HPDE6-E6E7 (cell line): Measurements from ENCODE around the gene AMIGO2.

Experiments
- DNase-seq: peaks from one replicate; pipeline ENCODE4 v3.0.0; 2011; ENCODE audit warnings: missing footprints; ENCODE audit errors: extremely low spot score

Gene AMIGO2

DNA sequence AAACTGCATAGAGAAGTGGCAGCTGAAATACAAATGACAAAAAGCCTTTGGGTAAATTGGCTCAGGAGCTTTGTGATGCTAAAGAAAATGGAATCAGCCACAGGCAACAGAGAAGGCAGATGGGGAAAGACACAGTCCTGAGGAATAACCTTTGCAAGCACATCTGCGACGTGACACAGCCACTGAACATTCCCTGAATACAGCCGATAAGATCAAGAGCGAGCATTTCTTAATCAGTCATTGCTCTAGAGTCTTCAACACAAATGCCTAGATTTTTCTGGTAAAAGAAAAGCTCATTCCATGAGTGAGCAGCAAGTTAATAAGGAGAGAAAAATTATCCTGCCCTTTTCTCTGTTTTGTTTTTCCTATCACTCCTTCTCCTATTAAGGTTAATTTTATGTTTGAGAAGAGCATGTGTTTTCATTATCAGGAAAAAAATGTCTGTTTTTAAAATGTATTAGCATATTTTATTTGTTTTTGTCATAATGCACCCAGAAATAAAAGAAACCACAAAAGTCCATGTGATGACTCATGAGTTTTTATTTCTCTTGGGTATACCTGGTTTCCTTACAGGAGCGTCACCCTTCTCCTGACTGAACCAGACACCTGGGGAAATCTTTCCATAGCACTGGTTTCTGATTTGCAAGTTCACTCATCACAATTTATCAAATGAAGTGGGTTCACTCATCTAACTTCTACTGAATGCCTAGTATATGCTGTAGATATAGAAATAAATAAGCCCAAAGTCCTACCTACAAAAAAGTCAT lies 45.8 kb downstream of the AMIGO2 start:
- peak; percentile 27 for DNase-seq

DNA sequence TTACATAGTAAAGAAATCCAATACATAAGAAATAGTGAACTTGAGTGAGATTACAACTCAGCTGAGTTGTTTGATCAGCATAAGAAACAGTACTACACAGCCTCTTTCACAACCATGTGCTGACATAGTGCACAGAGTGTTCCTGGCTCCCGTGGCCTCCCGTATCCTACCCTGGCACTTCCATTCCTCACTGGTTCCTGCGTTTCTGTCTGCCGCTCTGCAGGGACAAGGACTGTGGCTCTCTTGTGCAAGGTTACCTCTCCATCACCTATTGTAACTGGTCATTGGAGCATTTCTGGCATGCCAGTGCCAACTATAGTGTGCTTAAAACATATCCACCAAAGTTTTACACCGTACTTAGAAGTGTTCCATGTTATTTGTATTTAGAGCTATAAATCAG lies 46.7 kb downstream of the AMIGO2 start:
- no peak for DNase-seq

DNA sequence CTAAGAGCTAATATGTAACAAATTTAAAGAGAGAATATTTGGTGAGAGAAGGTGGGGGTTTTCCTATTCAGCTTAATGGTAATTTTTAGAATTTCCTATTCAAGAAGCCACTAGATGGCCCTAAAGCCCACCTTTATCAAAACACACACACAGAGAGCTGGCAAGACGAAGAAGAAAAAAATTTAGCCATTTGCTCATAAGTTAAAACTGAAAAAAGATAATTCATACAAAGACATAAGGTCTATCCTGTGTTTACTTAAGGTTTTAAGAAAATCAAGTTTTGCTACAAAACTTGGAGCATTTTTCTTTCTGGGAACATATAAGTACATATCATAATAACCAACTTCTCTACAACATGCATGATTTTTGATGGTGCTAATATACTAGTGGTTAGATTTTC lies 47.1 kb downstream of the AMIGO2 start:
- DNase-seq: no peak

DNA sequence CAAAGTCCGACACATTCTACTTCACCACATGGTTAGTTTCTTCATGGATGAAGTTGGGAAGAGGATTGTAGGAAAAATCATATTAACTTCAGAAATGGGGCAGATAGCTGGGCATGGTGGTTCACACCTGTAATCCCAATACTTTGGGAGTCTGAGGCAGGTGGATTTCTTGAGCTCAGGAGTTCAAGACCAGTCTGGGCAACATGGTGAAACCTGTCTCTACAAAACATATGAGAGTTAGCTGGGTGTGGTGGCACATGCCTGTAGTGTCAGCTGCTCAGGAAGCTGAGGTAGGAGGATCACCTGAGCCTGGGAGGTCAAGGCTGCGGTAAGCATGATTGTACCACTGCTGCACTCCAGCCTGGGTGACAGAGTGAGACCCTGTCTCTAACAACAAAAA lies 49.9 kb downstream of the AMIGO2 start:
- DNase-seq: no peak

DNA sequence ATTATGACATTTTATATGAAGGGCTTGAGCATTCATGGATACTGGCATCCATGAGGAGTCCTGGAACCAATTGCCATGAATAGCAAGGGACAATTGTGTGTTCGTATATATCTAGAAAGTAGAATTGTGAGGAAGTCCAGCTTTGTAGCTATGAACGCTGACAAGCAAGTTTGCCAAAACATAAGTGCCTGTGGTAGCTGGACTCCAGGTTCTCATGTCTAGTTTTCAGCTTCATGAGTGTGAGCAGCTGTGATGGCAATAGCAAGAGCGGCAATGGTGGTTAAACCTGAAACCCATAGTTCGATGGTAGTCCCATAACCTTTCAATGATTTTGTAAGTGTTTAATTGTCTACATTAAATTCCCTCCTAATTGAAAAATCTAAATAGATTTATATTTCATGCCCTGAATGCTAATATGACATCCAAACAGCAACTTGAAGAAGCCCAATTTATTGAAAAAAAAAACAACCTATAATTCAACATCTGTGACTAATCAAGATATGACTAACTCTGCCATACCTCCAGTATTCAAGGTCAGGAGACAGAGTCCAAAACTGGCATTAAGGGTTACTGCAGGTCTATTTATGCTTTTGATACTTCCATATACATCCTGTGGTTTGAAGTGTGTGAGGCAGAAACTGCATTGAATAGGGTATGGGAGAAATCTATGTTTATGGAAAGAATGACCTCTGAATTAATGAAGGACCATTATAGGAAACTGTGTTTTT lies 50.6 kb downstream of the AMIGO2 start:
- DNase-seq: no peak

DNA sequence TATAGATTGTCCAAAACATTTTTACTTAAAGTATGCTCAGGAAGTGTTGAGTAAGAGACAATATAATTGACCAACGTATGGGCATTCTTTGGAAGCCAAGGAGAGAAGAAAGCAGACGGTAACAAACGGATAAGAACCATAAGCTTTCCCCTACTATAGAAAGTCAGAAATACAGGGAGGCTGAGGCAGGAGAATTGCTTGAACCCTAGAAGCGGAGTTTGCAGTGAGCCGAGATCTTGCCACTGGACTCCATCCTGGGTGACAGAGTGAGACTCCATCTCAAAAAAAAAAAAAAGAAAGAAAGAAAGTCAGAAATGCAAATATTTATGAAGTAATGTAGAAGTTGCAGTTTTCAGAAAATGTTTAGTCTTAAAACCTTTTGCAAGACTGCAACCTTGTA lies 51.6 kb downstream of the AMIGO2 start:
- DNase-seq: no peak
